Neuronal stem cell (in vitro differentiated cells): ENCODE measurements around the gene DYNC2I2.

Experiments used
- DNase-seq: peaks from one replicate; pipeline ENCODE4 v3.0.0-alpha.2; 2013; ENCODE audit warnings: low spot score
- H2AFZ ChIP-seq: one replicate; pipeline ENCODE4 v1.6.1; 2013; ENCODE audit warnings: mild to moderate bottlenecking, low read length, inconsistent platforms
- H2AK5ac ChIP-seq: 2 replicates; pipeline ENCODE4 v1.6.1; 2013; ENCODE audit warnings: low read depth, mild to moderate bottlenecking, inconsistent platforms, low read length, moderate library complexity, mixed read lengths
- H2BK120ac ChIP-seq: 2 replicates; pipeline ENCODE4 v1.6.1; 2013; ENCODE audit warnings: low read depth, mild to moderate bottlenecking, inconsistent platforms, low read length, moderate library complexity, mixed read lengths
- H2BK12ac ChIP-seq: one replicate; pipeline ENCODE4 v1.6.1; 2013; ENCODE audit warnings: low read length, inconsistent platforms
- H2BK15ac ChIP-seq: 2 replicates; pipeline ENCODE4 v1.6.1; 2013; ENCODE audit warnings: mild to moderate bottlenecking, low read length, inconsistent platforms, mixed read lengths
- H2BK5ac ChIP-seq: one replicate; pipeline ENCODE4 v1.6.1; 2013; ENCODE audit warnings: inconsistent platforms, mild to moderate bottlenecking, low read length, moderate library complexity
- H3K14ac ChIP-seq: one replicate; pipeline ENCODE4 v1.6.1; 2013; ENCODE audit warnings: low read length, inconsistent platforms
- H3K18ac ChIP-seq: 2 replicates; pipeline ENCODE4 v1.6.1; 2013; ENCODE audit warnings: low read length, inconsistent platforms
- H3K23ac ChIP-seq: 2 replicates; pipeline ENCODE4 v1.6.1; 2013; ENCODE audit warnings: low read depth, mild to moderate bottlenecking, mixed read lengths, low read length, inconsistent platforms; ENCODE audit not compliant: poor library complexity
- H3K27ac ChIP-seq: replicated peaks from 3 replicates; pipeline ENCODE4 v1.5.1; 2013; ENCODE audit warnings: low read length, inconsistent platforms
- H3K27me3 ChIP-seq, 3 experiments: 2 replicates each; pipeline ENCODE4 v1.6.1; 2013; ENCODE audit warnings: low read length in 3 of 3, mild to moderate bottlenecking in 2 of 3, inconsistent platforms in 1 of 3, low read depth in 1 of 3, mixed read lengths in 1 of 3, moderate library complexity in 1 of 3; ENCODE audit not compliant: control insufficient read depth in 3 of 3, insufficient read depth in 3 of 3
- H3K36me3 ChIP-seq, 2 donors: replicated peaks in 1 of 2; 2 replicates each; pipeline ENCODE4 v1.6.1; 2013; ENCODE audit warnings: low read length in 2 of 2; ENCODE audit not compliant: control insufficient read depth in 2 of 2, insufficient read depth in 2 of 2
- H3K4ac ChIP-seq: 2 replicates; pipeline ENCODE4 v1.6.1; 2013; ENCODE audit warnings: inconsistent platforms, mild to moderate bottlenecking, low read length, moderate library complexity
- H3K4me1 ChIP-seq, 2 donors: 1 replicate in 1 of 2; 2 replicates in 1 of 2; pipeline ENCODE4 v1.6.1; 2013; ENCODE audit warnings: low read length in 2 of 2, low read depth in 1 of 2; ENCODE audit not compliant: control insufficient read depth in 2 of 2, insufficient read depth in 1 of 2
- H3K4me2 ChIP-seq: one replicate; pipeline ENCODE4 v1.6.1; 2013; ENCODE audit warnings: mild to moderate bottlenecking, low read length, inconsistent platforms; ENCODE audit not compliant: insufficient read depth, poor library complexity, severe bottlenecking
- H3K4me3 ChIP-seq, 2 donors: 2 replicates each; pipeline ENCODE4 v1.5.1; 2013; ENCODE audit warnings: low read length in 2 of 2, mild to moderate bottlenecking in 2 of 2, inconsistent platforms in 1 of 2, moderate library complexity in 1 of 2
- H3K79me1 ChIP-seq: one replicate; pipeline ENCODE4 v1.6.1; 2013; ENCODE audit warnings: low read depth, mild to moderate bottlenecking, inconsistent platforms, low read length, moderate library complexity
- H3K9ac ChIP-seq: one replicate; pipeline ENCODE4 v1.6.1; 2013; ENCODE audit warnings: mild to moderate bottlenecking, low read depth, low read length, inconsistent platforms; ENCODE audit not compliant: poor library complexity
- H3K9me3 ChIP-seq, 2 donors: replicated peaks in 1 of 2; 2 replicates each; pipeline versions ENCODE3 to v1.6.1; 2013; ENCODE audit warnings: low read length in 2 of 2, mild to moderate bottlenecking in 2 of 2, inconsistent platforms in 1 of 2, low read depth in 1 of 2, mixed read lengths in 1 of 2, moderate library complexity in 1 of 2; ENCODE audit not compliant: control insufficient read depth in 2 of 2, insufficient read depth in 1 of 2
- H4K8ac ChIP-seq: one replicate; pipeline ENCODE4 v1.6.1; 2013; ENCODE audit warnings: low read depth, mild to moderate bottlenecking, inconsistent platforms, low read length, moderate library complexity
- H4K91ac ChIP-seq: one replicate; pipeline ENCODE4 v1.6.1; 2013; ENCODE audit warnings: low read length, low read depth, mild to moderate bottlenecking, inconsistent platforms; ENCODE audit not compliant: poor library complexity
- WGBS, 2 donors: extraction: QIAGEN DNeasy Blood & Tissue Kit; methylation state at CpG; one replicate each; pipeline ENCODE4 v1.1.7; 2013; ENCODE audit warnings: missing lambda C conversion rate in 2 of 2, mixed read lengths in 1 of 2; ENCODE audit not compliant: insufficient read length in 2 of 2, insufficient replicate concordance in 1 of 2; ENCODE audit errors: extremely low coverage in 2 of 2; 5-methylcytosine and 5-hydroxymethylcytosine counted together

The DYNC2I2 gene

DNA sequence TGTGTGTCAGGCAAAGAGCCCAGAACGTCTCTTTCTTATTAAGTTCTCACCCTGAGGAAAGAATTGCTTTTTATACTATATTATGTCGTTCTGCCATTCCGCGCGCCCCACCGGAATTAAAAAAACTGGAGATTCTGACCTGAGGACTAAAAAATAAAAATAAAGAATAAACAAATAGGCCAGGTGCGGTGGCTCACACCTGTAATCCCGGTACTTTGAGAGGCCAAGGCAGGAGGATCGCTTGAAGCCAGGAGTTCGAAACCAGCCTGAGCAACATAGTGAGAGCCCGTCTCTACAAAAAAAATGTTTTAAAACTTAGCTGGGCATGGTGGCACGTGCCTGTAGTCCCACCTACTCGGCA is 677 bp upstream of the DYNC2I2 start:
- Histone ChIP-seq H2BK5ac (no peak overlapping the region), H2AFZ (peak overlapping the region; percentile 97), H3K27ac (peak overlapping the region; percentile 93), H3K4me3 (peak overlapping the region in 1 of 2 donors; percentile 64), H2BK12ac (no peak overlapping the region), H2BK120ac (no peak overlapping the region), H3K4ac (no peak overlapping the region), H2AK5ac (peak overlapping the region; percentile 94), H3K36me3 (peaks cover 5 to 21% of the 10 kb centered on the region in 2 donors), H3K23ac (no peak overlapping the region), H3K27me3 (no peaks in the 10 kb centered on the region), H2BK15ac (no peak overlapping the region), H4K8ac (no peak overlapping the region), H3K9ac (no peak overlapping the region), H3K14ac (no peak overlapping the region), H3K18ac (no peak overlapping the region), H3K4me2 (no peak overlapping the region), H3K9me3 (no peaks in the 10 kb centered on the region), H4K91ac (no peak overlapping the region), H3K4me1 (peaks cover 0 to 2% of the 10 kb centered on the region in 2 donors), H3K79me1 (no peaks in the 10 kb centered on the region)
- WGBS, 2 donors = no CpG with 5 or more reads among the region's 13 CpGs
- DNase-seq = no peak

DNA sequence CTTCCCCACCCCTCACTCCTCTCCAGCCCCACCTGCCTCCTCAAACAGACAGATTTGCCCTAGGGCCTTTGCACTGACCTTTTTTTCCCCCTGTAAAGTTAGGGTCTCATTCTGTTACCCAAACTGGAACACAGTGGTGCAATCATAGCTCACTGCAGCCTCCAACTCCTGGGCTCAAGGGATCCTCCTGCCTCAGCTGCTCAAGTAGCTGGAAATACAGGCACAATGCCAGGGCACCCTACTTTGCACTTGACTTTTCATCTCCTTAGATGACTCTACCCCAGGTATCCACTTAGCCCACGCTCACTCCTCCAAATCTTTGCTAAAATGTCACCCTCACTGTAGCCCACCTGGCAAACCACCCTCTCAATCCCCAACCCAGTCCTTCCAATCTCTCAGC is 2.2 kb downstream of the DYNC2I2 start:
- Histone ChIP-seq H2AK5ac (no peak overlapping the region), H2BK120ac (no peak overlapping the region), H3K36me3 (peaks cover 6 to 27% of the 10 kb centered on the region in 2 donors), H3K23ac (no peak overlapping the region), H2BK15ac (no peak overlapping the region), H3K4me2 (no peak overlapping the region), H3K9me3 (no peaks in the 10 kb centered on the region), H4K91ac (no peak overlapping the region), H3K79me1 (no peaks in the 10 kb centered on the region), H3K4me3 (no peak overlapping the region), H3K18ac (no peak overlapping the region), H3K27ac (no peak overlapping the region), H2AFZ (no peak overlapping the region), H3K4ac (no peak overlapping the region), H4K8ac (no peak overlapping the region), H2BK12ac (no peak overlapping the region), H3K14ac (no peak overlapping the region), H2BK5ac (no peak overlapping the region), H3K27me3 (no peaks in the 10 kb centered on the region), H3K9ac (peak overlapping the region; percentile 2), H3K4me1 (peaks cover 0 to 2% of the 10 kb centered on the region in 2 donors)
- DNase-seq = no peak
- WGBS, 2 donors = no CpG with 5 or more reads among the region's 1 CpG

DNA sequence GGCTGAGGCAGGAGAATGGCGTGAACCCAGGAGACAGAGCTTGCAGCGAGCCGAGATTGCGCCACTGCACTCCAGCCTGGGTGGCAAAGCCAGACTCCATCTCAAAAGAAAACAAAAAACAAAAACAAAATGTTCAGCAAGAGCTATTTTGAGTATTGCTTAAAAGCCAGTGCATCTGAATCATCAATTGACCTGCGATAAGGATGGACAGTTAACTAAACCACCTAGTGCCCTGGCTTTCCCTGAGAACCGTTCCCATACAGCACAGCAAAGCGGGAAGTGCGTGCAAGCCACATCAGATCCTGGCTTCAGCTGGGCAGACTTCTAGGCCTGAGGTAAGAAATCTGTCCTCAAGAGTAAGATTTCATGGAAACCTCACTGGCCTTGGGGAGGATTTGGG is 2.7 kb downstream of the DYNC2I2 start:
- Histone ChIP-seq H3K27ac (no peak overlapping the region), H3K9me3 (no peaks in the 10 kb centered on the region), H2BK120ac (no peak overlapping the region), H3K4me2 (no peak overlapping the region), H3K36me3 (peaks cover 6 to 32% of the 10 kb centered on the region in 2 donors), H3K4ac (no peak overlapping the region), H4K91ac (no peak overlapping the region), H2AK5ac (no peak overlapping the region), H3K79me1 (peaks cover 3% of the 10 kb centered on the region), H4K8ac (no peak overlapping the region), H3K4me3 (no peak overlapping the region), H2BK15ac (no peak overlapping the region), H3K4me1 (peaks cover 0 to 2% of the 10 kb centered on the region in 2 donors), H3K14ac (no peak overlapping the region), H3K9ac (no peak overlapping the region), H2AFZ (no peak overlapping the region), H3K27me3 (no peaks in the 10 kb centered on the region), H3K23ac (no peak overlapping the region), H2BK12ac (no peak overlapping the region), H3K18ac (no peak overlapping the region), H2BK5ac (no peak overlapping the region)
- DNase-seq = no peak
- WGBS, 2 donors = no CpG with 5 or more reads among the region's 8 CpGs

DNA sequence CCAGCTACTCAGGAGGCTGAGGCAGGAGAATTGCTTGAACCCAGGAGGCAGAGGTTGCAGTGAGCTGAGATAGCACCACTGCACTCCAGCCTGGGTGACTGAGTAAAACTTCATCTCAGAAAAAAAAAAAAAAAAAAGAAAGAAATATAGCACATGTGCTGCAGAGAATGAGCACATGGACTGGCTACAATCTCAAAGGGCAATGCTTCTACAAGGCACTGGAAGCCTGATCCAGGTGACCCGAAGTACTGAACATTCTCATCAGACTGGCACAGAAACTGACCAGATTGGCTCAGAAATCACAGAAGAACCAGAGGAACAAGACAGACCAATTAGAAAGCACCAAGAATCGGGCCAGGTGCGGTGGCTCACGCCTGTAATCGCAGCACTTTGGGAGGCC is 4.8 kb downstream of the DYNC2I2 start:
- Histone ChIP-seq H2AK5ac (no peak overlapping the region), H4K8ac (no peak overlapping the region), H4K91ac (no peak overlapping the region), H3K79me1 (peaks cover 5% of the 10 kb centered on the region), H3K36me3 (peaks cover 8 to 51% of the 10 kb centered on the region in 2 donors), H2AFZ (no peak overlapping the region), H3K4me2 (no peak overlapping the region), H3K4me3 (no peak overlapping the region), H2BK120ac (no peak overlapping the region), H3K9ac (no peak overlapping the region), H3K27ac (no peak overlapping the region), H3K14ac (no peak overlapping the region), H2BK5ac (no peak overlapping the region), H2BK15ac (no peak overlapping the region), H3K4ac (no peak overlapping the region), H3K18ac (no peak overlapping the region), H3K4me1 (peaks cover 0 to 2% of the 10 kb centered on the region in 2 donors), H3K9me3 (no peaks in the 10 kb centered on the region), H3K27me3 (no peaks in the 10 kb centered on the region), H3K23ac (no peak overlapping the region), H2BK12ac (no peak overlapping the region)
- no peak for DNase-seq
- no CpG with 5 or more reads among the region's 5 CpGs for WGBS, 2 donors
